Stimulated activated CD8-positive, alpha-beta memory T cell treated with anti-CD3 and anti-CD28 coated beads, Interleukin-7, amount 100 ng/mL, for 1 hour (primary cell): ENCODE data around the gene SAMD1.
"Not testable (repeated sequence)": the region's sequence is repeated elsewhere in the genome, so short reads cannot be mapped to it uniquely, and the experiment has no call there.

Experiments used
- DNase-seq, 2 donors: peaks; one replicate each; pipeline ENCODE4 v3.0.0-alpha.2; 2020; ENCODE audit warnings: low read depth in 2 of 2

The SAMD1 gene

GRCh38 chr19:14061081-14061749, 29.3 kb downstream of the SAMD1 start:
- DNase-seq = no peak

GRCh38 chr19:14059652-14060155, 30.8 kb downstream of the SAMD1 start:
- no peak for DNase-seq

DNA sequence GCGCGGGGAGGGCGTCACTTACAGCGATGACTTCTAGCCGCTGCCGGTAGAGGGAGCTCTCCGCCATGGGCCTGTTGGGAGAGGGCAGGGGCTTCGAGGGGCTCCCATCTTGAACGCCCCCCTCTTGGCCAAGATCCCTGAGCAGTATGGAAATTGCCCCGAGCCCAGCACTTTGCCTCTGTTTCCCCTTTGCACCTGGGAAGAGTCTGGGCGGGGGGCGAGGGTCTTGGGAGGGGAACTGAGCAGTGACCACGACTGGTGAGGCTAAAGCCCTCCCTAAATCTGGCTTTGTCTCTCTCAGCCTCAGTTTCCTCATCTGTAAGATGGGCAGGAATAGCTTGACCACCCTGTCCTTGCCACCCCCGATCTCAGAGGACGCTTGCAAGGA, 31.5 kb downstream of the SAMD1 start:
- DNase-seq = no peak

DNA sequence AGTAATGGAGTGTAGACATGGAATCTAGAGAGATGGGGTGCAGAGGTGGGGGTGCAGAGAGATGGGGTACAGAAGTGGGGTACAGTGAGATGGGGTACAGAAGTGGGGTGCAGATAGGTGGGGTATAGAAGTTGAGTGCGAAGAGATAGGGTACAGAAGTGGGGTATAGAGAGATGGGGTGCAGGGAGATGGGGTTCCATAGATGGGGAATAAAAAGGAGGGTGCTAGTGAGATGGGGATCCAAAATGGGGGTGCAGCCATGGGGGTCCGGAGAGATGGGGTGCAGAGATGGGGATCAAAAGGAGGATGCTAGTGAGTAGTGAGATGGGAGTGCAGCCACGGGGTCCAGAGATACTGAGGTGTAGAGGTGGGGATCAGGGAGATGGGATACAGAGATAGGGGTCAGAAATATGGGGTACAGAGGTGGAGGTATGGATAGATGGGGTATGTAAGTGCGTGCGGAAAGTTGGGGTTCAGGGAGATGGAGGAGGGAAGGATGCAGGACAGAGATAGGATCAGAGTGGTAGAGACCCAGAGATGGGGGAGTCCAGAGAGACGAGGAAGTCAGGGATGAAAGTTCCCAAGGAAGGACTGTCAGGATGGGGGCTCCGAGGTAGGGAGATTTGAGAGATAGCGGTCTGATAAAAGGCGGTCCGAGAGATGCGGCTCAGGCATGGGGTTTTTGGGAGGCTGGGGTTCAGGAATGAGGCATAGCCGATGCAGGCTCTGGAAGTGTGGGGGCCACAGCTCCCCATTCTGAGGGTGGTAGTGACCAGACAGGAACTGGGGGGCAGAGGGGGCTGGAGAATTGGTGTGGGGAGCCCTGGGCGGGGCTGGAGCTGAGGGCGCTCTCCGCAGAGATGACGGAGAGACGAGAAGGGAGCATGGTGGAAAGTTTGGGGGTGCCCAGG, 32.1 kb downstream of the SAMD1 start:
- DNase-seq = no peak

GRCh38 chr19:14056741-14057356, 33.7 kb downstream of the SAMD1 start:
- DNase-seq = no peak

- no peak for DNase-seq
These were observed 34.4 kb downstream of the SAMD1 start for GRCh38 chr19:14056069-14056666.

DNA sequence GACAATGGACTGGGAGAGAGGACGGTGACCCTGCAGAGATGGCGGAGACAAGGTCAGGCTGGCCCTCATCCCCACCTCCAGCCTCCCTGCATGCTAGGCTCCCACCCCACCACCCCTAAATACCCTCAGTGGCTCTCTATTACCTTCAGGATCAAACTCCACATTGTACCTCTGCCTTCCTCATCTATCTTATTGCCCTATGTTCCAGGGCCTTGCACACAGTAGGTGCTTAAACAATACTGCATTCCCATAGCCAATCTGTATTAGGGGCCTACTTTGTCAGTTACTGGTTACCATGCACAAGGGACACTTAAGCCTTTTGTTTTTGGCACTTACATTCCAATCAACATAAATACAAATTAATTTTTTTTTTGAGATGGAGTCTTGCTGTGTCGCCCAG, 35.2 kb downstream of the SAMD1 start:
- no peak for DNase-seq

GRCh38 chr19:14054721-14055120, 35.8 kb downstream of the SAMD1 start:
- DNase-seq = no peak

DNA sequence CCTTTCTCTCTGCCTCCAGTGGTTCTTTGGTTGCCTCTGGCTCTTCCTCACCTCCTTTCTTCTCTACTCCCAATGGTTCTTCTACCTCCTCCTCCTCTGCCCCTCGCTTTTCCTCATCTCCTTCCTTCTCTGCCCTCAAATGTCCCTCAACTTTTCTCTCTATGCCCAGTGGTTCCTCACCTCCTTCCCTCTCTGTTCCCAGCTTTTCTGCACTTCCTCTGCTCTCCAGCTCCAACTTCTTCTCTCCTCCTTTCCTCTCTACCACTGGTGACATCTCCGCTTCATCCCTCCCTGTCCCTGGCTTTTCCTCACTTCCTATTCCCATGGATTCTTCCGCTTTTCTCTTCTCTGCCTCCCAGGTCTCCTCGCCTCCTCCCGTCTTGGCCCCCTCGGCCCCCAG, 36.5 kb downstream of the SAMD1 start:
- no peak for DNase-seq

DNA sequence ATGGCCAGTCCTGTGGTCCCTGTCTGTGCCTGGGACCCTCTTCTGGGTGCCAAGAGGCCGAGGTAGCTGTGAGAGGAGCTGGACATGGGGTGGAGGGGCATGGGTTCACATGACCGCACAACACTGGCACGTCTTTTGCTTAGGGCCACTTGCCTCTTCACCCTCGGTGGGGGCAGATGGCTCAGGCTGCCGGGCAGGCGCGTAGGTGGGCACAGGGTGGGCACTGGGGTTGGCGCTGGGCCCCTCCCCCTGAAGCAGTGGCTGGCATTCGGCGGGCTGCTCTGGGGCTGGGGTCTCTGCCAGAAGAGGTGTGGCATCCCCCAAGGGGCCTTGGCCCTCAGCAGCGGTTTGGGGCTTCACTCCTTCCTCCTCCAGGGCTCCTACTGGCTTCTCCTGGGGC, 37.1 kb downstream of the SAMD1 start:
- no peak for DNase-seq

- DNase-seq = no peak
These were observed 37.5 kb downstream of the SAMD1 start for GRCh38 chr19:14053032-14053431.

DNA sequence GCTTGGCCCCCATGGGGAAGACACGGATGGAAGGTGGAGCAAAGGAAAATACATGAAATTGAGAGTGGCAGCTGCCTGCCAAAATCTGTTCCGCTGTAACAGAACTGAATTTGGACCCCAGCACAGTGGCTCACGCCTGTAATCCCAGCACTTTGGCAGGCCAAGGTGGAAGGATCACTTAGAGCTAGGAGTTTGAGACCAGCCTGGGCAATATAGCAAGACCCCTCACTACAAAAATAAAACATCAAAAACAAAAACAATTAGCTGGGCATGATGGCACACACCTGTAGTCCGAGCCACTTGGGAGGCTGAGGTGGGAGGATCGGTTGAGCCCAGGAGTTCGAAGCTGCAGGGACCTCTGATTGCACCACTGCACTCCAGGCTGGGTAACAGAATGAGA, 38.1 kb downstream of the SAMD1 start:
- DNase-seq = no peak

DNA sequence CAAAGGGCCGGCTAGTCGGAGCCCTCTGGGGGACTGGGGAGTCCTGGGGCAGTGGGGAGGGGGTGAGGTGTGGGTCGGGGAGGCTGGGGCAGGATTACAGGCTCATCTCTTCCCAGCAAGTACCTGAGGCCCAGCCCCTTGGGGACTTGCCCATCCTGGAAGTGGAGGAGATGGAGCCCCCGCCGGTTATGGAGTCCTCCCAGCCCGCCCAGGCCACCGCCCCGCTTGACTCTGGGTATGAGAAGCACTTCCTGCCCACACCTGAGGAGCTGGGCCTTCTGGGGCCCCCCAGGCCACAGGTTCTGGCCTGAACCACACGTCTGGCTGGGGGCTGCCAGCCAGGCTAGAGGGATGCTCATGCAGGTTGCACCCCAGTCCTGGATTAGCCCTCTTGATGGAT, 38.6 kb downstream of the SAMD1 start:
- no peak for DNase-seq

DNA sequence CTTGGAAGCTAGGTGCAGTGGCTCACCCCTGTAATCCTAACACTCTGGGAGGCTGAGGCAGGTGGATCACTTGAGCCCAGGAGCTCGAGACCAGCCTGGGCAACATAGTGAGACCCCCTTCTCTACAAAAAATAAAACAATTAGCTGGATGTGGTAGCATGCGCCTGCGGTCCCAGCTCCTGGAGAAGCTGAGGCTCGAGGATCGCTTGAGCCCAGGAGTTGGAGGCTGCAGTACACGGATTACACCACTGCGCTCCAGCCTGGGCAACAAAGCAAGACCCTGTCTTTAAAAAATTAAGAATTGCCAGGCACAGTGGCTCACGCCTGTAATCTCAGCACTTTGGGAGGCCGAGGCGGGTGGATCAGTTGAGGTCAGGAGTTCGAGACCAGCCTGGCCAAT, 39.6 kb downstream of the SAMD1 start:
- DNase-seq = not testable (repeated sequence)

DNA sequence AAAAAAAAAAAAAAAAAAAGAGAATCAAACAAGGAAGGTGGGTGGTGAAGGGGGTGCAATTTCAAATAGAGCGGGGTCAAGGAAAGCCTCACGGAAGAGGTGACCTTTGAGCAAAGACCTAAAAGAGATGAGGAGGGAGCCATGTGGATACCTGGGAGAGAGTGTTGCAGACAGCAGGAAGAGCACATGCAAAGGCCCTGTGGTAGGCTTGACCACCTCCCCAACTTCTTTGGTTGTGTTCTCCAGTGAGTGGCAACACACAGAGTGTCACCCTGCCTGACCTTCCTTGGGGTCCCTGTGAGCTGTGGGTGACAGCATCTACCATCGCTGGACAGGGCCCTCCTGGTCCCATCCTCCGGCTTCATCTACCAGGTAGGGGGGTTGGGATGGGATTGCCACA, 40.0 kb downstream of the SAMD1 start:
- no peak for DNase-seq

DNA sequence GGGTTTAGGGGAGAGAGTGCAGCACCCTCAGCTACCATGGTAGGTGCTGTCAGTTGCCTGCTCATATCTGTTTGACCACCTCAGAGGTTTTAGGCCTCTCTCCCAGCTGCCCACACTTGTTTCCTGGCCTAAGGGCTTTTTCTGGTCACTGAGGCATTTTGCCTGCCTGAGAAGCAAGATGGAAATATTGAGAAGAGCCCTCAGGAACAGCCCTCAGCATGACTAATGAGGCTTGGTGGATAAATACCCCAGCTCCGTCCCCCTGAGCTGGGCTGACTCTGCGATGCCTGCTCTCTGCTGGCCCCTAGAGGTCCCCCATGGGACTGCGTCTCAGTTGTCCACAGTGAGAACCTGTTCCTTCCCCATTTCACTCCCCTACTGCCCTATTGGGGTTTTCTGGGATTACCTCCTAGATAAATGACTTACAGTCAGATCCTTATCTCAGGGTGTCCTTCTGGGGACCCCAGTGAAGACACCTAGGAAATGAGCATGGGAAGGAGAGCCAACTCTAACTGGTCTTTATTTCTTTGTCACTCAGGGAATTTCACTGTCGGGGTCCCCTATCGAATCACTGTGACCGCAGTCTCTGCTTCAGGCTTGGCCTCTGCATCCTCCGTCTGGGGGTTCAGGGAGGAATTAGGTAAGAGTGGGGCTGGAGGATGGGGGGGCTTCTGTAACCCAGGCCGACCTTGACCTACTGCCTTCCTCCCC, 42.0 kb downstream of the SAMD1 start:
- DNase-seq = peak; percentile 51 to 67

GRCh38 chr19:14047866-14048265, 42.7 kb downstream of the SAMD1 start:
- DNase-seq = not testable (repeated sequence)

DNA sequence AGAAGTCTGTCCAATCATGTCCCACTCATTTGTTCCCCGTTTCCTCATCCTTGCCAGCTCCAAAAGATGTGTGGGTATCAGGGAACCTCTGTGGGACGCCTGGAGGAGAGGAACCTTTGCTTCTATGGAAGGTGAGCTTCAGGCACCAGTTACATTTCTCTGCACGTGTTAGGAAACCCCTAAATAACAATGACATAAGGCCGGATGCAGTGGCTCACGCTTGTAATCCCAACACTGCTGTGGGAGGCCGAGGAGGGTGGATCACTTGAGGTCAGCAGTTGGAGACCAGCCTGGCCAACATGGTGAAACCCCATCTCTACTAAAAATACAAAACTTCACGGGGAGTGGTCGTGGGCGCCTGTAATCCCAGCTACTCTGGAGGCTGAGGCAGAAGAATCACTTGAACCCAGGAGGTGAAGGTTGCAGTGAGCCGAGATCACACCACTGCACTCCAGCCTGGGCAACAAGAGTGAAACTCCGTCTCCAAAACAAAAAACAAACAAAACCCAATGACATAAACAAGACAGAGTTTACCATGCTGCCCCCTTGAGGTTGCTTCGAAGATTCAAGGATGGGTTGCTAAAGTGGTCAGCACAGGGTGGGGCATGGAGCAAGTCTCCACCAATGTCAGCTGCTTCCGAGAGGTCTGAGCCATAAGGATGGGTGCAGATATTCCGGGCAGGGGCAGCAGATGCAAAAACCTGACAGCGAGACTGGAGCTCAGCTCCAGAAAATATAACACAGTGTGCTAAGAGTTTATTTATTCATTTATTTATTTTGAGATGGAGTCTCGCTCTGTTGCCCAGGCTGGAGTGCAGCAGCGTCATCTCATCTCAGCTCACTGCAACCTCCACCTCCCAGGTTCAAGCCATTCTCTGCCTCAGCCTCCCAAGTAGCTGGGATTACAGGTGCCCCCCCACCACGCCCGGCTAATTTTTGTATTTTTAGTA, 47.6 kb downstream of the SAMD1 start:
- DNase-seq = not testable (repeated sequence)

DNA sequence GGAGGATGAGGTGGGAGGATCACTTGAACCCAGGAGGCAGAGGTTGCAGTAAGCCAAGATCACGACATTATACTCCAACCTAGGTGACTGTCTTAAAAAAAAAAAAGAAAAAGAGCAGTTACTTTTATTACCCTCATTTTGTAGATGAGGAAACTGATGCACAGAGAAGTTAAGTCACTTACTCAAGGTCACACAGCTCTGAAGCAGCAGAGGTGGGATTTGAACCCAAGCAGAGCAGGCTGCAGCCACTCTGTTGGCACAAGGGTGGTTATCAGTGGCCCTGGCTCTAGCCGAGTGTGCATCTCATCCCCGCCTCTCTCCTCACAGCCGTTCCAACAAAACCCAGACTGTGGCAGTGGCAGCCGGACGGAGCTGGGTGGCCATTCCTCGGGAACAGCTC, 51.4 kb downstream of the SAMD1 start:
- DNase-seq = no peak
